Vagina (tissue), 2 donors: ENCODE measurements around the gene CFAP100.

Experiments
- CTCF ChIP-seq, 3 experiments: fragments of 450-650 bp in 2 of 3; fragments of 200-600 bp in 1 of 3; sonication (generic) in 1 of 3; IDR thresholded peaks; one replicate each; pipeline ENCODE4 v1.5.1; 2017 to 2019; ENCODE audit warnings: antibody characterized with exemption in 3 of 3, mild to moderate bottlenecking in 2 of 3, moderate library complexity in 2 of 3
- POLR2A ChIP-seq, 2 donors: fragments of 450-650 bp; IDR thresholded peaks; one replicate each; pipeline ENCODE4 v1.6.1; 2017; ENCODE audit warnings: antibody characterized with exemption in 2 of 2, mild to moderate bottlenecking in 2 of 2, moderate library complexity in 2 of 2
- POLR2AphosphoS5 ChIP-seq, 2 donors: sonication (generic); formaldehyde crosslinking; IDR thresholded peaks; one replicate each; pipeline ENCODE4 v1.9.0; 2017; ENCODE audit warnings: antibody characterized with exemption in 2 of 2, mild to moderate bottlenecking in 2 of 2, low read depth in 1 of 2; ENCODE audit not compliant: insufficient read depth in 1 of 2

DNA sequence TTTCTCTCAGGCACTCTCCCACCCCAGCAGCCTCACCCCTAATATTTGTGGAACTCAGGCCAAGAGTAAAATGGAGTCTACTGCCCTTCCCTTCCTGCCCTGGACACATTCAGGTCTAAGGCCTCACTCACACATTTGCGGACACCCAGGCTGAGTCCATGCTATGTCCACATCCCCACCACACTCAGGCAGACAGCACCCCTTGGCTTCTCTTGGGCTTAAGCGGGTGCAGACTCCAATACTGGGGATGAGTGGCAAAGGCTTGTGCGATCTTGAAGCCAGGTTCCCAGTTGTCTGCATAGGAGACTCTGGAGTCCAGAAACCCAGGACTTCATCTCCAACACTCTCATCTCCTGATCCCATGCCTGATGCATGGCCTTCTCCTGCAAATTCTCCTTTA, 17.5 kb upstream of the CFAP100 start:
- no peak for TF ChIP-seq CTCF (IDR thresholded peaks at IDR 0.05)
- TF ChIP-seq POLR2A (IDR thresholded peaks at IDR 0.05) = no peak
- no peak for TF ChIP-seq POLR2AphosphoS5 (IDR thresholded peaks at IDR 0.05; ENCODE audit: insufficient read depth in 1 of 2, low read depth in 1 of 2)
